Left ventricle myocardium inferior (tissue), 1 donor: ENCODE measurements around the gene TPM1. TPM values are rescaled to one million over a fixed set of nuclear protein-coding genes. Genes with fewer than 3 reads are reported as not detected.

ENCODE experiments used
- DNase-seq: peaks from one replicate; pipeline ENCODE4 v3.0.0-alpha.2; 2020
- H3K27ac ChIP-seq: fragments of 200-600 bp; replicated peaks from 2 replicates; pipeline ENCODE4 v1.8.0; 2021
- H3K27me3 ChIP-seq: fragments of 200-600 bp; 2 replicates; pipeline ENCODE4 v1.8.0; 2021; ENCODE audit warnings: low read depth
- H3K36me3 ChIP-seq: fragments of 200-600 bp; 2 replicates; pipeline ENCODE4 v1.8.0; 2021
- H3K4me1 ChIP-seq: fragments of 200-600 bp; 2 replicates; pipeline ENCODE4 v1.8.0; 2021
- H3K4me3 ChIP-seq: fragments of 200-600 bp; 2 replicates; pipeline ENCODE4 v1.8.0; 2021; ENCODE audit warnings: mild to moderate bottlenecking, moderate library complexity
- H3K9me3 ChIP-seq: fragments of 200-600 bp; replicated peaks from 2 replicates; pipeline ENCODE4 v1.8.0; 2021
- intact Hi-C: fragments of 100-400 bp; cut with micrococcal nuclease; formaldehyde crosslinking; loops from one replicate; pipeline ENCODE4 v1.11.0; 2022
- total RNA-seq: library from RNA; stranded (reverse); fragmentation: NEBNext Ultra II Directional; extraction: Animal tissue kit (Norgen Biotek cat#: 25700); gene quantifications from one replicate; pipeline ENCODE4 v1.2.1, GENCODE V29; 2021
- TF ChIP-seq, protein P1 (sequence below): fragments of 200-600 bp; IDR thresholded peaks from 2 replicates; pipeline ENCODE4 v1.8.0; 2021; ENCODE audit warnings: antibody characterized with exemption, mild to moderate bottlenecking, borderline replicate concordance
- donor health status: DM: no; HTN: yes; CAD: no; lungs with severe emphysema.

TPM1 gene
- total RNA-seq, 1 donor from 2014 or later, result 12,604 TPM

DNA sequence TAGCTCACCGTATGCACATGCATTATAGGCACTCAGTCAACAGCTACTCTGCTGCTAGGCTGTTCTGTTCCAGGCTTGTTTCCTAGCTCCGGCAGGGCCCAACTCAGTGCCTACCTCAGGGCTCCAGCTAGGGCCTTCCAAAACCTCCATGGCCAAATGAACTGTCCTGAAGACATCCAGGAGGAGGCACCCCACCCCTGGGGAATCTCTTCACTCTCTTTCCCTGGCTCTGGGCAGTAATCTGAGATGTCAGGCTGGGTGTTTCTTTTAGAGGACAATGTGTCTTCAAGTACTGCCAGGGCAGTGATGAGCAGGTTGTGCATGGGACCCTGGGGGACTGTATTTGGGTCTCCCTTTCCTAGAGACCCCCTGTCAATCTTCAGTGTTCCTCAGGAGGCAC, 38.3 kb upstream of the TPM1 start:
- Histone ChIP-seq H3K9me3 (no peaks in the 10 kb centered on the region), H3K4me3 (no peak overlapping the region), H3K36me3 (no peaks in the 10 kb centered on the region), H3K4me1 (peaks cover 19% of the 10 kb centered on the region), H3K27ac (no peak overlapping the region), H3K27me3 (no peaks in the 10 kb centered on the region)
- TF ChIP-seq, protein P1, sequence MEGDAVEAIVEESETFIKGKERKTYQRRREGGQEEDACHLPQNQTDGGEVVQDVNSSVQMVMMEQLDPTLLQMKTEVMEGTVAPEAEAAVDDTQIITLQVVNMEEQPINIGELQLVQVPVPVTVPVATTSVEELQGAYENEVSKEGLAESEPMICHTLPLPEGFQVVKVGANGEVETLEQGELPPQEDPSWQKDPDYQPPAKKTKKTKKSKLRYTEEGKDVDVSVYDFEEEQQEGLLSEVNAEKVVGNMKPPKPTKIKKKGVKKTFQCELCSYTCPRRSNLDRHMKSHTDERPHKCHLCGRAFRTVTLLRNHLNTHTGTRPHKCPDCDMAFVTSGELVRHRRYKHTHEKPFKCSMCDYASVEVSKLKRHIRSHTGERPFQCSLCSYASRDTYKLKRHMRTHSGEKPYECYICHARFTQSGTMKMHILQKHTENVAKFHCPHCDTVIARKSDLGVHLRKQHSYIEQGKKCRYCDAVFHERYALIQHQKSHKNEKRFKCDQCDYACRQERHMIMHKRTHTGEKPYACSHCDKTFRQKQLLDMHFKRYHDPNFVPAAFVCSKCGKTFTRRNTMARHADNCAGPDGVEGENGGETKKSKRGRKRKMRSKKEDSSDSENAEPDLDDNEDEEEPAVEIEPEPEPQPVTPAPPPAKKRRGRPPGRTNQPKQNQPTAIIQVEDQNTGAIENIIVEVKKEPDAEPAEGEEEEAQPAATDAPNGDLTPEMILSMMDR, result no peak
- DNase-seq, result no peak
- intact Hi-C loops, result no loop called here

DNA sequence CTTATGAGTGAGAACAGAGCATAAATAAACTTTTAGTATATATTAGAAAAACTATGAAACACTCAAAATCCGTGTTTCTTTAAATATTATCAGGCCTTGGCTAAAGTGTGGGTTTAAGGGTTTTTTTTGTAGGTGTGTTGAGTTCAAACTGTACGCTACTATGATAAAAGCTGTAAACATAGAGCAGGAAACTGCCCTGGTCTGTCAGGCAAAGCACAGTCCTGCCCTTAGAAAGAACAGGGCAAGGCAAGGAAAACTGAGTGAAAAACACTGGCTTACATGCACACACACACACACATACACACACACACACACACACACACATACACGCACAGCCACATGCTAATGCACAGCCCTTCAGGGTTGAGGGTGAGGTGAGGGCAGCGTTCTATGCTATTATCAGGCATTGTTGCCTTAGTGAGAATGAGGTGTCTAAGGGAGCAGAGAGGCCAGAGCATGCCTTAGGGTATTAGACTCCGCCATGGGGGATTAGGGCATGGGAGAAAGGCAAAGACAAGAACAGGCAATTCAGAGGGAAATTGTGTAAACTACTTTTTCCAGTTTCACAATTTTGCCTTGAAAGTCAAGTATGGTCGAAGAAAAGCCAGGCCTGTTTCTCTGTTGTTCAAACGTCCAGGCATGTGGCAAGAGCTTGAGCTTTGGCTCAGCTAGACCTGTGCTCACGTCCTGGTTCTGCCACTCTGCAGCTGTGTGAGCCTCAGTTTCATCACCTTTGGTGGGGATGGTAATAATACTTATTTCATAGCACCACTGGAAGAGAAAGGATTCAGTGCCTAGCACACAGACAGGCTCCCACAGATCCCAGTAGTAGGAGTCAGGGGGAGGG, 36.3 kb upstream of the TPM1 start:
- DNase-seq, result no peak
- intact Hi-C loops, result no loop called here
- Histone ChIP-seq H3K36me3 (no peaks in the 10 kb centered on the region), H3K4me3 (no peak overlapping the region), H3K4me1 (peaks cover 2% of the 10 kb centered on the region), H3K9me3 (no peaks in the 10 kb centered on the region), H3K27ac (peak overlapping the region; percentile 18), H3K27me3 (no peaks in the 10 kb centered on the region)
- TF ChIP-seq, protein P1, result no peak

DNA sequence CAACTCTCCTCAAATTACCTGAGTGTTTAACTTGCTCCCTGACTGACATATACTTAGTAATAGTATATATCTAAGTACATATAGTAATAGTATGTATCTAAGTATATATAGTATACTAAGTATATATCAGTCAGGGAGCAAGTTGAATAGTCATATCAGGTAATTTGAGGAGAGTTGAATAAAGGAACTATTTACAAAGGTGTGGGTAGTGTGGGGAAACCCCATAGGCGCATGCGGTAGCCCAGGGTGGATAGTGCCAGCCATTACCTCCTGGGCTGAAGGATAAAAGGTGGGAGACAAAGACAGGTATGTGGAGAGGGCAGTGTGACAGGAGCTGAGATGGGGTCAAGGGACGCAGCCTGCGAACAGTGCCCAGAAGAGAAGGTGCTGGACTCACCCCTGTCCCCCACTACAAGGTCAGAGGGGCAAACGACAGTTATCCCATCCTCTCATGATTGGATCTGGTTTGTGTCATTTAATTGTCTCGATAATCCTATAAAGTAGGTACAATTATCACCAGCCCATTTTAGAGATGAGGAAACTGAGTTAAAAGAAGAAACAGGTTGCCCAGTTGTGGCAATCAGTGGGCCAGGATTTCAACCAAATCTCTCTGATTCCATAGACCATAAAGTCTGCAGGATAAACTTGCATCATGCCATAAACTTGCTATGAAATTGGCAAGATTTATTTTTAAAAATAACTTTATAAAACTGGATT, 34.1 kb upstream of the TPM1 start:
- no peaks in the 10 kb centered on the region for H3K9me3 ChIP-seq
- H3K27me3 ChIP-seq, result no peaks in the 10 kb centered on the region
- intact Hi-C loops, result no loop called here
- no peak overlapping the region for H3K27ac ChIP-seq
- TF ChIP-seq, protein P1, result no peak
- DNase-seq, result no peak
- H3K4me1 ChIP-seq, result peaks cover 7% of the 10 kb centered on the region
- no peak overlapping the region for H3K4me3 ChIP-seq
- no peaks in the 10 kb centered on the region for H3K36me3 ChIP-seq

DNA sequence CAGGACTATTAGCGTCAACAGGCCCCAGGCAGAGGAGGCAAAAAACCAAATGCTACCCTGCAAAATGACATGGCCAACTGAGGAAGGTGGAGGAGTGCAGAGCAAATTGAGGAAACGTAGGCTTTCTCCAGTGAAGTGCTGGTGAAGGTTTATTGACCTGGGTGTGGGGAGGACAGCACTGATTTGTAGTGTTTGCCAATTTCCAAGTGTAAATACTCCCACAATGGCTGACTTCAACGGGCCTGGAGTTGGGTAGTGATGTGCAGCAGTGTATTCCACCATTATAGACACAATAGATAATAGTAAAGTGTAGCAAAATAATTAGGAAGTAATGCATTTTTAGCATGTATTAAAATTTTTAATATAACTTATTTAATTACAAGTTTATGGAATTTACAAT, 32.2 kb upstream of the TPM1 start:
- intact Hi-C loops, result no loop called here
- no peak for DNase-seq
- H3K27ac ChIP-seq, result no peak overlapping the region

DNA sequence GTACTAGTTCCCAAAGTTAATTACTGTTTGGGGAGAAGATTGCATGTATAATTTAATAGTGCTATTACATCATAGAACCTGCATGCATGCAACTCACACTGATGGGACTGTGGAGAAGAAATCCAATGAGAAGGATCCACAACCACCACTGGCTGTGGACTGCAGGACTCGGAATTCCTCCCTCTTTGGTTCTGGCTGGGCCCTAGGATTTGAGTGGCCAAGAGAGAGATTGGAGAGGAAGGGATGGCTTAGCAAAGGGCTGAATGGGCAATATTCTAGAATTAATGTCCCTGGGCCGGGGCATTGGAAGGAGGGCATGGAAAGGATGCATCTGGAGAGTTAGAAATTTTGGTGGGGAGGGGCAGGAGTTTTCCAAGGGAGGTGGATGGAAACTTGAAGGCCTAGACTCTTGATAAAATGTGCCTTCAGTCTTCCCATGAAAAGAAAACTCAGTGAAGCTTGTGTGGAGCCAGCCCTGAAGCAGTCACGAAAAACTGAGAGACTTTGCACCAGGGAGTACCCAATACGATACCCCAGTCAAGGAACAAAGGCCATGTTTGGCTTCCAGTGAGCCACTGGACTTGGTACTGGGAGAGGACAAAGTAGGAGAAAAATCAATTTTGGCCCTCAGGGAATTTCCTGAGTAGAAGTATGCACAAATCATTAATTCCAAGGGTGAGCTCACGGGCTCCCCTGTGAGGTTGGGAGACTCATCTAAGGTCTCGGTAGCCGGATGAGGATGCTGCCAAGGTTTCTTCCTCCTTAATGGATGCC, 31.4 kb upstream of the TPM1 start:
- DNase-seq, result no peak
- TF ChIP-seq, protein P1, result no peak
- Histone ChIP-seq H3K4me1 (peaks cover 25% of the 10 kb centered on the region), H3K27me3 (no peaks in the 10 kb centered on the region), H3K9me3 (no peaks in the 10 kb centered on the region), H3K36me3 (no peaks in the 10 kb centered on the region), H3K27ac (no peak overlapping the region), H3K4me3 (no peak overlapping the region)
- intact Hi-C loops, result no loop called here

More for the DNA sequence above, 32.2 kb upstream of the TPM1 start:
- peaks cover 18% of the 10 kb centered on the region for H3K4me1 ChIP-seq
- H3K36me3 ChIP-seq, result no peaks in the 10 kb centered on the region
- TF ChIP-seq, protein P1, result no peak
- no peak overlapping the region for H3K4me3 ChIP-seq
- H3K27me3 ChIP-seq, result no peaks in the 10 kb centered on the region
- H3K9me3 ChIP-seq, result no peaks in the 10 kb centered on the region
